HCT116 (cell line): ENCODE results near the gene ABI3. TPM values are rescaled to one million over a fixed set of nuclear protein-coding genes. Genes with fewer than 3 reads are reported as not detected.

ENCODE experiments used
- ATAC-seq: fragments of 200-7000 bp; cut with Tn5 transposase; 2 replicates; pipeline ENCODE4 v1.9.1; 2020; ENCODE audit warnings: mild to moderate bottlenecking, moderate library complexity
- BruUV-seq: library from RNA; stranded (reverse); fragments of 400-500 nt; replicated peaks from 2 replicates; lab custom pipeline; 2021; lab: Mats Ljungman, UMichigan
- CTCF ChIA-PET: fragments of 300-600 bp; sonication (Branson Sonifier 250); formaldehyde crosslinking; loops from one replicate; lab custom pipeline; 2021; ENCODE audit warnings: antibody characterized with exemption; lab: Charles Lee
- POLR2A ChIA-PET: fragments of 300-600, 350-600 bp; sonication (Branson Sonifier 250); formaldehyde crosslinking; loops from one replicate; lab custom pipeline; 2021; ENCODE audit warnings: antibody characterized with exemption; lab: Charles Lee
- RAD21 ChIA-PET, 2 experiments: fragments of 300-600 bp; sonication (Branson Sonifier 250); formaldehyde crosslinking; loops; one replicate each; lab custom pipeline; 2023; ENCODE audit warnings: low total read pairs in 2 of 2; ENCODE audit not compliant: uncharacterized antibody in 2 of 2, unreplicated experiment in 2 of 2, low non-redundant PET in 1 of 2; lab: Charles Lee
- DNase-seq: peaks from one replicate; pipeline ENCODE4 v3.0.0-alpha.2; 2010; ENCODE audit warnings: low read depth, low spot score
- H2AFZ ChIP-seq: fragments of 200-600 bp; shearing (Covaris generic), sonication (generic); 2 replicates; pipeline ENCODE4 v1.6.1; 2017; ENCODE audit warnings: low read depth, mixed run types, mixed read lengths, antibody characterized with exemption, low read length; ENCODE audit not compliant: poor library complexity, severe bottlenecking
- H3K27ac ChIP-seq: 2 replicates; pipeline ENCODE4 v1.5.1; 2012; ENCODE audit warnings: low read depth, low read length
- H3K27me3 ChIP-seq: fragments of 200-600 bp; sonication (generic); 2 replicates; pipeline ENCODE4 v1.6.1; 2016; ENCODE audit warnings: mixed run types, low read length, mixed read lengths; ENCODE audit not compliant: insufficient read depth
- H3K36me3 ChIP-seq, 2 experiments: fragments of 200-500 bp in 1 of 2; fragments of 200-600 bp in 1 of 2; sonication (Bioruptor generic) in 1 of 2; sonication (generic) in 1 of 2; 2 replicates each; pipeline versions ENCODE4 v1.5.1 to v1.6.1; 2014 to 2016; ENCODE audit warnings: low read length in 2 of 2, inconsistent platforms in 1 of 2, mixed read lengths in 1 of 2, mixed run types in 1 of 2; ENCODE audit not compliant: insufficient read depth in 2 of 2, control insufficient read depth in 1 of 2
- H3K4me1 ChIP-seq, 2 experiments: fragments of 200-600 bp in 1 of 2; sonication (generic) in 1 of 2; 2 replicates each; pipeline versions ENCODE4 v1.5.1 to v1.6.1; 2012 to 2017; ENCODE audit warnings: low read length in 2 of 2, inconsistent platforms in 1 of 2, mild to moderate bottlenecking in 1 of 2, mixed read lengths in 1 of 2, mixed run types in 1 of 2, moderate library complexity in 1 of 2; ENCODE audit not compliant: insufficient read depth in 2 of 2, control insufficient read depth in 1 of 2
- H3K4me2 ChIP-seq: fragments of 200-600 bp; sonication (generic); 2 replicates; pipeline ENCODE4 v1.6.1; 2017; ENCODE audit warnings: mixed run types, low read length, mixed read lengths
- H3K4me3 ChIP-seq, 2 experiments: fragments of 200-600 bp in 1 of 2; sonication (generic) in 1 of 2; replicated peaks in 1 of 2; 2 replicates each; pipeline ENCODE4 v1.5.1; 2011 to 2016; ENCODE audit warnings: low read length in 2 of 2, control low read depth in 1 of 2, low read depth in 1 of 2, mild to moderate bottlenecking in 1 of 2, mixed read lengths in 1 of 2, mixed run types in 1 of 2
- H3K79me2 ChIP-seq: fragments of 200-600 bp; sonication (generic); 2 replicates; pipeline ENCODE4 v1.6.1; 2017; ENCODE audit warnings: mild to moderate bottlenecking, mixed run types, low read length, moderate library complexity, mixed read lengths; ENCODE audit not compliant: insufficient read depth
- H3K9ac ChIP-seq: fragments of 200-600 bp; sonication (generic); 2 replicates; pipeline ENCODE4 v1.6.1; 2016; ENCODE audit warnings: low read length, mixed read lengths
- H3K9me2 ChIP-seq: fragments of 200-600 bp; sonication (generic), shearing (Covaris generic); 2 replicates; pipeline ENCODE4 v1.6.1; 2017; ENCODE audit warnings: mixed run types, mild to moderate bottlenecking, moderate library complexity; ENCODE audit not compliant: insufficient read depth
- H3K9me3 ChIP-seq, 2 experiments: fragments of 200-500 bp in 1 of 2; fragments of 200-600 bp in 1 of 2; sonication (Bioruptor generic) in 1 of 2; sonication (generic) in 1 of 2; 2 replicates each; pipeline ENCODE4 v1.6.1; 2014 to 2017; ENCODE audit warnings: low read length in 2 of 2, mixed read lengths in 2 of 2, inconsistent platforms in 1 of 2, low read depth in 1 of 2, mild to moderate bottlenecking in 1 of 2, mixed run types in 1 of 2, moderate library complexity in 1 of 2; ENCODE audit not compliant: control insufficient read depth in 1 of 2, insufficient read depth in 1 of 2
- H4K20me1 ChIP-seq: fragments of 200-600 bp; sonication (generic), shearing (Covaris generic); 2 replicates; pipeline ENCODE4 v1.6.1; 2017; ENCODE audit warnings: mixed run types, mild to moderate bottlenecking, moderate library complexity; ENCODE audit not compliant: insufficient read depth
- CEBPB ChIP-seq: IDR thresholded peaks from 2 replicates; pipeline ENCODE4 v1.6.1; 2012; ENCODE audit warnings: low read depth
- EGR1 ChIP-seq: IDR thresholded peaks from 2 replicates; pipeline ENCODE4 v1.6.1; 2012; ENCODE audit warnings: low read depth
- ELF1 ChIP-seq: IDR thresholded peaks from 2 replicates; pipeline ENCODE4 v1.6.1; 2012; ENCODE audit warnings: low read depth, borderline replicate concordance
- EZH2phosphoT487 ChIP-seq: fragments of 200-600 bp; IDR thresholded peaks from 2 replicates; pipeline ENCODE4 v1.6.1; 2018; ENCODE audit warnings: antibody characterized with exemption, borderline replicate concordance
- JUND ChIP-seq: IDR thresholded peaks from 2 replicates; pipeline ENCODE4 v1.6.1; 2012
- RAD21 ChIP-seq: IDR thresholded peaks from 2 replicates; pipeline ENCODE4 v1.6.1; 2012; ENCODE audit warnings: low read depth, mild to moderate bottlenecking
- REST ChIP-seq: IDR thresholded peaks from 2 replicates; pipeline ENCODE4 v1.6.1; 2012; ENCODE audit warnings: low read depth
- SIN3A ChIP-seq: IDR thresholded peaks from 2 replicates; pipeline ENCODE4 v1.6.1; 2012; ENCODE audit warnings: low read depth
- SP1 ChIP-seq: IDR thresholded peaks from 2 replicates; pipeline ENCODE4 v1.6.1; 2012; ENCODE audit warnings: low read depth
- SRF ChIP-seq: IDR thresholded peaks from 2 replicates; pipeline ENCODE4 v1.6.1; 2012; ENCODE audit warnings: low read depth
- TCF7L2 ChIP-seq: IDR thresholded peaks from 2 replicates; pipeline ENCODE4 v1.7.0; 2011; ENCODE audit warnings: borderline replicate concordance, inconsistent platforms; ENCODE audit not compliant: insufficient read depth, insufficient read length; ENCODE audit errors: extremely low read depth
- ZNF274 ChIP-seq: fragments of 200-500 bp; sonication (Bioruptor generic); IDR thresholded peaks from 2 replicates; pipeline ENCODE4 v1.6.1; 2014; ENCODE audit warnings: mild to moderate bottlenecking, low read depth, low read length, inconsistent platforms
- intact Hi-C: fragments of 100-400 bp; cut with micrococcal nuclease; formaldehyde crosslinking; loops from 2 replicates; pipeline ENCODE4 v1.10.0; 2022
- total RNA-seq: library from RNA; stranded (reverse); gene quantifications from one replicate; pipeline ENCODE4 v1.2.1, GENCODE V29; 2021; ENCODE audit not compliant: unreplicated experiment
- TF ChIP-seq, protein P1 (sequence below): IDR thresholded peaks from 2 replicates; pipeline ENCODE4 v1.6.1; 2012

Gene ABI3
- total RNA-seq, 1 experiment from 2014 or later = 0.12 TPM

GRCh38 chr17:49213847-49214246 lies 3.3 kb downstream of the ABI3 start:
- Histone ChIP-seq H2AFZ (no peak overlapping the region), H3K9me3 (no peaks in the 10 kb centered on the region), H3K36me3 (no peaks in the 10 kb centered on the region), H3K27me3 (no peaks in the 10 kb centered on the region), H3K27ac (no peak overlapping the region), H3K4me1 (peaks cover 0 to 10% of the 10 kb centered on the region in 2 experiments; a peak in 2 of 4 replicates), H3K4me2 (no peak overlapping the region), H3K79me2 (no peaks in the 10 kb centered on the region), H3K4me3 (no peak overlapping the region), H4K20me1 (no peaks in the 10 kb centered on the region), H3K9ac (no peak overlapping the region), H3K9me2 (no peaks in the 10 kb centered on the region)
- ChIA-PET POLR2A (interaction anchor here (1.3 kb wide), 1 partner anchor 22 kb away, joined by 3 read pairs; no protein-coding TSS in a partner anchor), RAD21 (no interaction called here), CTCF (interaction anchor here (1.4 kb wide), 1 partner anchor 16 kb away, joined by 3 read pairs; no protein-coding TSS in a partner anchor)
- intact Hi-C loops = no loop called here
- DNase-seq (no peak), ATAC-seq (no peak)
- BruUV-seq = no TSS peak
- TF ChIP-seq ELF1 (no peak), SIN3A (no peak), REST (no peak), CEBPB (no peak), EGR1 (no peak), JUND (no peak), ZNF274 (no peak), TCF7L2 (no peak), RAD21 (no peak), EZH2phosphoT487 (no peak), SRF (no peak), SP1 (no peak)
- TF ChIP-seq, protein P1, sequence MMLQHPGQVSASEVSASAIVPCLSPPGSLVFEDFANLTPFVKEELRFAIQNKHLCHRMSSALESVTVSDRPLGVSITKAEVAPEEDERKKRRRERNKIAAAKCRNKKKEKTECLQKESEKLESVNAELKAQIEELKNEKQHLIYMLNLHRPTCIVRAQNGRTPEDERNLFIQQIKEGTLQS = no peak
